Hepatocyte (in vitro differentiated cells): Measurements from ENCODE around the gene EMC8. TPM values are rescaled to one million over a fixed set of nuclear protein-coding genes. Genes with fewer than 3 reads are reported as not detected.

Source experiments
- DNase-seq: peaks from one replicate; pipeline ENCODE4 v3.0.0-alpha.2; 2016; ENCODE audit warnings: low spot score
- H2AFZ ChIP-seq: fragments of 200-600 bp; sonication (generic); 2 replicates; pipeline ENCODE4 v1.6.0; 2016; ENCODE audit warnings: antibody characterized with exemption, mild to moderate bottlenecking
- H3K27ac ChIP-seq: fragments of 200-600 bp; sonication (generic); 2 replicates; pipeline ENCODE4 v1.5.1; 2016; ENCODE audit warnings: mild to moderate bottlenecking
- H3K27me3 ChIP-seq: fragments of 200-600 bp; sonication (generic); 2 replicates; pipeline ENCODE4 v1.6.1; 2016
- H3K36me3 ChIP-seq: fragments of 200-600 bp; sonication (generic); replicated peaks from 2 replicates; pipeline ENCODE4 v1.5.1; 2016; ENCODE audit warnings: low read depth; ENCODE audit not compliant: insufficient read depth
- H3K4me1 ChIP-seq: fragments of 200-600 bp; sonication (generic); 2 replicates; pipeline ENCODE4 v1.5.1; 2016; ENCODE audit warnings: mild to moderate bottlenecking, moderate library complexity; ENCODE audit not compliant: insufficient read depth
- H3K4me2 ChIP-seq: fragments of 200-600 bp; sonication (generic); 2 replicates; pipeline ENCODE4 v1.6.0; 2016
- H3K4me3 ChIP-seq: fragments of 200-600 bp; sonication (generic); 2 replicates; pipeline ENCODE4 v1.5.1; 2016; ENCODE audit warnings: mild to moderate bottlenecking
- H3K79me2 ChIP-seq: fragments of 200-600 bp; sonication (generic); 2 replicates; pipeline ENCODE4 v1.6.0; 2017; ENCODE audit warnings: mild to moderate bottlenecking
- H3K9me2 ChIP-seq: fragments of 200-600 bp; sonication (generic); replicated peaks from 2 replicates; pipeline ENCODE4 v1.6.0; 2017; ENCODE audit warnings: mild to moderate bottlenecking; ENCODE audit not compliant: insufficient read depth
- H3K9me3 ChIP-seq: fragments of 200-600 bp; sonication (generic); 2 replicates; pipeline ENCODE4 v1.5.1; 2016; ENCODE audit warnings: low read depth, mild to moderate bottlenecking
- H4K20me1 ChIP-seq: fragments of 200-600 bp; sonication (generic); 2 replicates; pipeline ENCODE4 v1.6.0; 2016; ENCODE audit warnings: mild to moderate bottlenecking; ENCODE audit not compliant: insufficient read depth, poor library complexity, severe bottlenecking
- CTCF ChIP-seq: fragments of 200-600 bp; sonication (generic); IDR thresholded peaks from 2 replicates; pipeline ENCODE4 v1.5.1; 2016; ENCODE audit warnings: antibody characterized with exemption, mild to moderate bottlenecking; ENCODE audit not compliant: poor library complexity
- EZH2 ChIP-seq: fragments of 200-600 bp; sonication (generic); IDR thresholded peaks from 2 replicates; pipeline ENCODE4 v1.6.1; 2016; ENCODE audit warnings: antibody characterized with exemption, mild to moderate bottlenecking, borderline replicate concordance
- EZH2phosphoT487 ChIP-seq: fragments of 200-600 bp; sonication (generic); IDR thresholded peaks from one replicate; pipeline ENCODE4 v1.6.1; 2018; ENCODE audit warnings: antibody characterized with exemption, mild to moderate bottlenecking, low read depth, moderate library complexity; ENCODE audit not compliant: unreplicated experiment, severe bottlenecking
- WGBS: methylation state at CpG from one replicate; pipeline ENCODE4 v1.1.6; 2016; ENCODE audit warnings: low lambda C conversion rate; ENCODE audit errors: missing lambda C conversion rate; 5-methylcytosine and 5-hydroxymethylcytosine counted together
- polyA plus RNA-seq: library from polyadenylated mRNA; unstranded; fragments of >200 nt; fragmentation: Nextera tagmentation; extraction: Ambion mirVana; gene quantifications from 2 replicates; pipeline ENCODE4 v1.2.1, GENCODE V29; 2016
- total RNA-seq: library from RNA; depleted of rRNA; stranded (reverse); fragments of >200 nt; gene quantifications from 2 replicates; pipeline ENCODE4 v1.2.3, GENCODE V29; 2014

Gene EMC8
- total and polyA plus RNA-seq, 2 experiments from 2014 or later = 35.0 to 50.6 TPM

- Histone ChIP-seq H3K9me2 (no peaks in the 10 kb centered on the region), H3K27me3 (no peaks in the 10 kb centered on the region), H2AFZ (no peak overlapping the region), H3K4me2 (no peak overlapping the region), H3K4me3 (no peak overlapping the region), H4K20me1 (no peaks in the 10 kb centered on the region), H3K9me3 (no peaks in the 10 kb centered on the region), H3K4me1 (no peaks in the 10 kb centered on the region), H3K27ac (no peak overlapping the region), H3K79me2 (no peaks in the 10 kb centered on the region), H3K36me3 (no peaks in the 10 kb centered on the region)
- no peak for DNase-seq
- no peak for TF ChIP-seq EZH2
- TF ChIP-seq EZH2phosphoT487 = no peak
- no peak for TF ChIP-seq CTCF
- WGBS = 79% methylated on average over 6 of the region's 6 CpGs
These were observed 25.2 kb downstream of the EMC8 start for GRCh38 chr16:85774136-85774535.

GRCh38 chr16:85773044-85773443, 26.3 kb downstream of the EMC8 start:
- Histone ChIP-seq H3K9me2 (no peaks in the 10 kb centered on the region), H3K79me2 (no peaks in the 10 kb centered on the region), H3K4me2 (no peak overlapping the region), H3K4me3 (no peak overlapping the region), H2AFZ (no peak overlapping the region), H3K9me3 (no peaks in the 10 kb centered on the region), H3K4me1 (no peaks in the 10 kb centered on the region), H3K27me3 (no peaks in the 10 kb centered on the region), H3K36me3 (no peaks in the 10 kb centered on the region), H3K27ac (no peak overlapping the region), H4K20me1 (no peaks in the 10 kb centered on the region)
- TF ChIP-seq CTCF = no peak
- TF ChIP-seq EZH2 = no peak
- no peak for TF ChIP-seq EZH2phosphoT487
- no peak for DNase-seq
- WGBS = 96% methylated on average over 6 of the region's 6 CpGs

DNA sequence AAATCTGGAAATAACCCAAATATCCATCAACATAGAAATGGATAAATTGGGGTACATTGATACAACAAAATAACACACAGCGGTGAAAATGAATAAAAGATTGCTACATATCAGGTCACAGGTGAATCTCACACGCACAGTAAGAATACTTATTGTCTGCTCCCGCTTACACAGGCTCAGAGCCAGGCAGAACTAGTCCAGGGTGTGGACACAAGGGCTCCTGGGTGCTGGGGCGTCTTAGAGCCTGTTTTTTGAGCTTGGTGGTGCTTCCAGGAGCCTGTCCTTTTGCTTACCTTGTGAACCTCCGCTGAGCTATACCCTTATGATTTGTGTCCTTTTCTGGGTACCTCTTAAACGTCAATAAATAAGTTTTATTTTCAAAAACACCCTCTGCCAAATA, 28.6 kb downstream of the EMC8 start:
- 91% methylated on average over 6 of the region's 6 CpGs for WGBS
- no peak overlapping the region for H3K4me2 ChIP-seq
- no peak overlapping the region for H3K27ac ChIP-seq

More for the DNA sequence above, 28.6 kb downstream of the EMC8 start:
- no peak for TF ChIP-seq EZH2
- TF ChIP-seq CTCF = no peak
- TF ChIP-seq EZH2phosphoT487 = no peak
- Histone ChIP-seq H2AFZ (no peak overlapping the region), H3K9me3 (no peaks in the 10 kb centered on the region), H3K4me3 (no peak overlapping the region), H4K20me1 (no peaks in the 10 kb centered on the region), H3K36me3 (no peaks in the 10 kb centered on the region), H3K9me2 (no peaks in the 10 kb centered on the region), H3K79me2 (no peaks in the 10 kb centered on the region), H3K4me1 (no peaks in the 10 kb centered on the region), H3K27me3 (no peaks in the 10 kb centered on the region)
- no peak for DNase-seq
